T47D (cell line): ENCODE results near the gene PITRM1.

Experiments
- DNase-seq, 2 experiments: peaks; one replicate each; pipeline versions ENCODE4 v3.0.0 to v3.0.0-alpha.2; 2011 to 2012; ENCODE audit warnings: low read depth in 1 of 2, low spot score in 1 of 2
- JUND ChIP-seq: IDR thresholded peaks from 2 replicates; pipeline ENCODE4 v1.6.1; 2012; ENCODE audit warnings: low read depth
- in situ Hi-C: cut with HindIII; loops from 2 replicates; pipeline ENCODE4 v1.10.0; 2016; ENCODE audit warnings: low sequenced_read_pairs, low pct_unique_long_range_greater_than_20kb

Gene PITRM1

GRCh38 chr10:3208481-3209406, 36.2 kb upstream of the PITRM1 start:
- DNase-seq, result no peak
- TF ChIP-seq JUND, result no peak
- in situ Hi-C loops, result no loop called here

GRCh38 chr10:3207351-3207750, 34.8 kb upstream of the PITRM1 start:
- TF ChIP-seq JUND, result no peak
- DNase-seq, result no peak
- in situ Hi-C loops, result no loop called here

GRCh38 chr10:3206511-3207157, 34.1 kb upstream of the PITRM1 start:
- no peak for TF ChIP-seq JUND
- DNase-seq, result no peak
- in situ Hi-C loops, result no loop called here

DNA sequence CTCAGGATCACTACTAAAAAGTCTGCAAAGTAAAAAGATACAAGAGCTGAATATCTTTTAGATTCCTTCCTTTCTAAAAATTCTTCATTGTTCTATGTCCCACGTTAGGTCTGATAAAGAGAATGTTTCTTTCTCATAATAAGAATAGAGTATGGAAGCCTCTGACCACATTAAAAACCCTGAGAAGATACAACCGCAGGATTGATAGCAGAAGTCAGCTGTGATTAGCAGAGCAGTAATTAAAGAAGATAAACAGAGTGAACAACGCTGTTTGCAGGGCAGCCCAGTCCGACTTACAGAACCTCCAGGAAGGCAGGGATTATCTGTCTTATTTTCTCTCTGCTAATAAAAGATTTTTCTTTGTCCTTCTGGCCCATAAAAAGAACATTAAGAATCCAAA, 31.4 kb upstream of the PITRM1 start:
- TF ChIP-seq JUND, result no peak
- in situ Hi-C loops, result no loop called here

DNA sequence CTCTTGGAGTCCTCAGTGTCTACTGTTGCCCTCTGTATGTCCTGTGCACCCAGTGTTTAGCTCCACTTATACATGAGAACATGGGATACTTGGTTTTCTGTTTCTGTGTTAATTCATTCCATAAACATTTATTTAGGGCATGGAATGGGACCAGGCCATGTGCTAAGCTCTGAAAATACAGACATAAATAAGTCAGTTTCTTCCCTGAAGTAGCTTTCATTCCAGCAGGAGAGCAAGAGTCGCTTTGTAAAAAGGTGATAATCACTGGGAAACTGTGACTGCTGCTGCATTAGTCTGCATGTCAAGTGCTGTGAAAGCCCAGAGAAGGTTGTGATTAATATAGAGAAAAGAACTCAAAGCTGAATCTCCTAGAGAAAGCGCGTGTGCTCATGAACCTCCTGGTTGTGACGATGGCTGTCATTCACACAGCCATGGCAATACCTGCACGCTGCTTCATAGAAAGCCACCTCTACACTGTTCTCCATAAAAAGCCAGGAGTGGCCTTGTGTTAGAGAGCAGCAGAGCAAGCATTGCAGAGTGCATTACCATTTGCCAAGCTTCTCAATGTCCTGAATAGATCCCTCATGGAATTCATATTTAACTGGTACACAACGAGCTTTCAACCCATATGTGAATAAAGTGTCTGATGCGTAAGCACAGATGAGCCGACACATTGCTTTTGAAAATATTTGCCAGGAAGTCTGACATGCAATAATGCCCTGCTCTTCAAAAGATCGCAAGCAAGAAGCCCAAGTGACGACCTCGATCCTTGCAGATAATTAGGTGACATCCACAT, 30.6 kb upstream of the PITRM1 start:
- no peak for DNase-seq
- in situ Hi-C loops, result no loop called here
- TF ChIP-seq JUND, result no peak

More for the DNA sequence above, 31.4 kb upstream of the PITRM1 start:
- no peak for DNase-seq

DNA sequence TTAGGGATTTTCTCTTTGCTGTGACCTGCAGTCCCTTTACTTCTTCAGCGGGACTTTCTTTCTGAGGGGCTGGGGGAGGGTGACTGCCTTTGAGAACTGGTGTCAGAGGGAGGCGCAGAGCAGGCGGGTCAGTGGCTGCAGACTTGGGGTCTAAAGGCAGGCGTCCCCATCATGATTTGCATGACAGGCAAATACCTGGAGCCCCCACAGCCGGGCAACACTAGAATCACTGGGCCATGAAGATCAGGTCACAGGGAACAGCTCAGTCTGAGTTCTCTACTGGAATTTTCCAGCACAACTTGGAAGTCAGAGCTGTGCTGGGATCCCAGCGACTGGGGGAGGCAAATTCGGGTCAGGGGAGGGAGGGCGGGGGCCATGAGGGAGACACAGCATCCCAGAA, 29.2 kb upstream of the PITRM1 start:
- DNase-seq, result no peak
- no peak for TF ChIP-seq JUND
- in situ Hi-C loops, result no loop called here

DNA sequence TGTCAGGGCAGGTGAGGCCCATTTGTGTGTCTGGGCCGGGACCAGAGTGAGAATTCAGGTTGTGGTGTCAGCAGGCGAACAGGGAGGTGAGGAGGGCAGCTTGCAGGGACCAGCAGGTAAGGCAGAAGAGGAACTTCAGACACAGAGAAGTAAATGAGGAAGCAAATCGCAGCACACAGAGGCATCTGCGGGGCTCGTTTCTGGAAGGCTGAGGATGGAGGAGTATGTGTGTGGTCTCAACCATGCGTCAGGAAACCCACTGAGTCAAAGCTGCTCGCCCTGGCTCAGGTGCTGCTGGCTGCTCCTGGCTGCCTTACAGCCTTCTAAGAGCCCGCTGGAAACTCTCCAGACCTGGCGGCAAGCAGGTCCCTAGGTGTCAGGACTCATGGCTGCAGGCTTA, 26.9 kb upstream of the PITRM1 start:
- TF ChIP-seq JUND, result no peak
- in situ Hi-C loops, result no loop called here
- no peak for DNase-seq

- no peak for DNase-seq
- in situ Hi-C loops, result no loop called here
- TF ChIP-seq JUND, result no peak
Measured at GRCh38 chr10:3198900-3199299, 26.3 kb upstream of the PITRM1 start.

- TF ChIP-seq JUND, result no peak
- in situ Hi-C loops, result no loop called here
- peak; percentile 86 to 90 for DNase-seq
Measured at GRCh38 chr10:3197348-3198003, 24.9 kb upstream of the PITRM1 start.

GRCh38 chr10:3196958-3197347, 24.4 kb upstream of the PITRM1 start:
- in situ Hi-C loops, result no loop called here
- DNase-seq, result no peak
- TF ChIP-seq JUND, result no peak

DNA sequence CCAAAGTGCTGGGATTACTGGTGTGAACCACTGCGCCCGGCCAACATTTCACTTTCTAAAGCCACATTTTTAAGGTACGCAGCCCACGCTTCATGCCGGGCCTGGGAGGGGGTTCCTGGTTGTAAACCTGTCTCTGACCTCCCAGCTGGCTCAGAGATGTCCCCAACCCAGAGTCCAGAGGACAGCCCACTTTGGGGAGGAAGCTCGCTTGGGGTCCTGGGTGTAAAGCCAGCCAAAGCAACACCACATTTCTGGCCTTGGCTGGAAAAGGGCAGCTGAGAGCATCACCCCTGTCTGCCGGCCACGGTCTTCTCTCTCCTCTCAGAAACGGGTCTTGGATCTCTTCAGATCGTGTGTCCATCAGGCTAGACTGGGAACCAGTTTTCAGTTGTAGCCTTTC, 23.9 kb upstream of the PITRM1 start:
- TF ChIP-seq JUND, result no peak
- in situ Hi-C loops, result no loop called here
- no peak for DNase-seq

DNA sequence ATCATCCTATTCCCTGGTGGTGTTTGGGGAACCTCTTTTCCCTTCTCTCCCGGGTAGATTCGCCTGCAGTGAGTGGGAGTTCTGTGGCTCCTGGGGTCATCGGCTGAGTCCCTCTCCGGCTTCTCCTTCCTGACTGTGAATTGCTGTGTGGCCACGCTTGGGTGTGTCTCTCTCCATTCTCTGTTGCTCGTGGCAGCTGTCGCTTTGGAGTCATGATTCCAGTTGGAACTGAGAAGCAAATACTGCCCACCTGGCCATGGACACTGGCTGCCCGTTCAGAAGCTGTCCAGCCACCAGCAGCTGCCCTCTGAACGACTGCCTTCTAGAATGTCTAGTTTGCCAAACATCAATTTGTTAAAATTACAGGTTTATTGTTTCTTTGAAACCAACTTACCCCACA, 23.1 kb upstream of the PITRM1 start:
- no peak for TF ChIP-seq JUND
- in situ Hi-C loops, result no loop called here
- DNase-seq, result no peak
